GM13976 (cell line): Measurements from ENCODE around the gene CRTC1.

Experiments used
- DNase-seq: peaks from one replicate; pipeline ENCODE4 v3.0.0; 2012; ENCODE audit warnings: low spot score
- CTCF ChIP-seq: IDR thresholded peaks from 2 replicates; pipeline ENCODE4 v1.5.1; 2012; ENCODE audit warnings: borderline replicate concordance, mild to moderate bottlenecking; ENCODE audit not compliant: insufficient read depth; ENCODE audit errors: extremely low read depth, missing control alignments, control extremely low read depth
- in situ Hi-C: fragments of 300-500 bp; cut with MboI; formaldehyde crosslinking; loops from one replicate; pipeline ENCODE4 v1.12.0; 2022; ENCODE audit warnings: low sequenced_read_pairs, mixed read lengths, inconsistent platforms; ENCODE audit not compliant: unreplicated experiment

The CRTC1 gene

GRCh38 chr19:18651733-18652132 lies 31.7 kb upstream of the CRTC1 start:
- no peak for TF ChIP-seq CTCF
- DNase-seq, result no peak
- in situ Hi-C loops, result no loop called here

DNA sequence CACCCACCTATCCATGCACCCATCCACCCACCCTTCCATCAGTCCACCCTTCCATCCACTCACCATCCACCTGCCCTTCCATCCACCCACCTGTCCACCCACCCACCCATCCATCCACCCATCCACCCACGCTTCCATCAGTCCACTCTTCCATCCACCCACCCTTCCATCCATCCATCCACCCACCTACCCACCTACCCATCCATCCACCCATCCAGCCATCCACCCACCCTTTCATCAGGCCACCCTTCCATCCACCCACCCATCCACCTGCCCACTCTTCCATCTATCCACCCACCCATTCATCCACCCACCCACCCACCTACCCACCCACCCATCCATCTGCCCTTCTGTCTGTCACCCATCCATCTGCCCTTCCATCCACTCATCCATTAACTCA lies 29.6 kb upstream of the CRTC1 start:
- TF ChIP-seq CTCF, result no peak
- in situ Hi-C loops, result no loop called here
- DNase-seq, result no peak

DNA sequence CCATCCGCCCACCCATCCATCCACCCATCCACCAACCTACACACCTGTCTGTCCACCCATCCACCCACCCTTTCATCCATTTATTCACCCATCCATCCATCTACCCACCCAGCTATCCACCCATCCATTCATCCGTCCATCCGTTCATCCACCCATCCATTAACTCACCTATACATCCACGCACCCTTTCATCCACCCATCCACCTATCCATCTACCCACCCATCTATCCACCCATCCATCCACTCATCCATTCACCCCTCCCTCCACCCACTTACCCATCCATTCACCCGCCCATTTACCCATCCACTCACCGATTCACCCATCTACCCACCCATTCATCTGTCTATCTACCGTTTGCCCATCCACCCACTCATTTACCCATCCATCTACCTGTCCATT lies 29.0 kb upstream of the CRTC1 start:
- no peak for DNase-seq
- in situ Hi-C loops, result no loop called here
- TF ChIP-seq CTCF, result no peak

- no peak for TF ChIP-seq CTCF
- in situ Hi-C loops, result no loop called here
- no peak for DNase-seq
Observed at GRCh38 chr19:18655173-18655844, 28.2 kb upstream of the CRTC1 start.

DNA sequence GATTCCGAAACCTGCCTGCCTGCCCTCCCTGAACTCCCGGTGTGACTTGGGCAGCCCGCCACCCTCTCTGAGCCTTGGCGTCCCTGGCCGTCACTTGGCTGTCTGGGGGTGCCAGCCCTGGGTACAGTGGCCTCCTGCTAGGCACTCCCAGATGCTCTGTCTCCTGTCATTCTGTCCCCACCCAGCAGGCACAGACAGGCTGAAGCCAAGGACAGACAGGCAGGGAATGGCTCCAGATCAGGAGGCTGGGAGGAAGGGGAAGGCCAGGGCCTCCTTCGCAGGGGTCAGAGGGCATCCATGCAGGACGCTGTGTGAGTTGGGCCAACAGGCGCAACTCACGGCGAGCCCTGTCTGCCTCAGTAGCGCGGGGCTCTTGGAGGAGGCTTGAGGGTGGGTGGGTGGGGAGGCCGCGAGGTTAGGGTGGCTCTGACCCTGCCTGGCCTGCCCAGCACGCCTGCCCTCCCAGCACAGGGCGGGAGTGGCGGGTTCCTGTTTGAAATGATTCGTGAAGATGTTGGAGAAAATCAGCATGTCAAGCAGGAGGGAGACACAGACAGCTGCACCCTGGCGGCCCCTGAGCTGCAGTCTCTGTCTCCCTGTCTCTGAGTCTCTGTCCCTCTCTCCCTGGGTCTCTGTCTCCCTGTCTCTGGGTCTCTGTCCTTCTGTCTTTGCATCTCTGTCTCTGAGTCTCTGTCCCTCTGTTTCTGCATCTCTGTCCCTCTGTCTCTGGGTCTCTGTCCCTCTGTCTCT lies 27.0 kb upstream of the CRTC1 start:
- TF ChIP-seq CTCF, result no peak
- in situ Hi-C loops, result no loop called here
- no peak for DNase-seq

- peak; percentile 85 for DNase-seq
- in situ Hi-C loops, result no loop called here
- TF ChIP-seq CTCF, result no peak
Observed at GRCh38 chr19:18657590-18658365, 25.7 kb upstream of the CRTC1 start.
